T-helper 2 cell treated with Interferon-gamma antibody and Interleukin-4, amounts not matched to agents 5 μg/mL and 100 μg/mL, for 36 hours (primary cell): Measurements from ENCODE around the gene PLXDC1.

Experiments used
- DNase-seq: peaks from one replicate; pipeline ENCODE4 v3.0.0; 2021; ENCODE audit warnings: low spot score
- H3K27ac Mint-ChIP-seq: one replicate; pipeline ENCODE4 v1.8.0; 2021; ENCODE audit warnings: mild to moderate bottlenecking, mixed read lengths
- H3K27me3 Mint-ChIP-seq: one replicate; pipeline ENCODE4 v1.8.0; 2021; ENCODE audit warnings: low read depth, mixed read lengths
- H3K36me3 Mint-ChIP-seq: one replicate; pipeline ENCODE4 v1.8.0; 2021; ENCODE audit warnings: low read depth, mixed read lengths
- H3K4me1 Mint-ChIP-seq: one replicate; pipeline ENCODE4 v1.8.0; 2021; ENCODE audit warnings: low read depth, mixed read lengths
- H3K4me3 Mint-ChIP-seq: one replicate; pipeline ENCODE4 v1.8.0; 2022; ENCODE audit warnings: mild to moderate bottlenecking, moderate library complexity, mixed read lengths
- H3K9me3 Mint-ChIP-seq: one replicate; pipeline ENCODE4 v1.8.0; 2021; ENCODE audit warnings: mixed read lengths

Gene PLXDC1

GRCh38 chr17:39097537-39097936 lies 53.9 kb downstream of the PLXDC1 start:
- H3K27ac Mint-ChIP-seq: peak overlapping the region; percentile 72
- H3K4me1 Mint-ChIP-seq: peaks cover 44% of the 10 kb centered on the region
- no peaks in the 10 kb centered on the region for H3K36me3 Mint-ChIP-seq

GRCh38 chr17:39097150-39097519 lies 54.3 kb downstream of the PLXDC1 start:
- Mint-ChIP-seq H3K36me3 (no peaks in the 10 kb centered on the region), H3K4me3 (peak overlapping the region; percentile 68), H3K9me3 (no peaks in the 10 kb centered on the region), H3K27ac (peak overlapping the region; percentile 72), H3K27me3 (peaks cover 9% of the 10 kb centered on the region), H3K4me1 (peaks cover 48% of the 10 kb centered on the region)
- no peak for DNase-seq

More at GRCh38 chr17:39097537-39097936, 53.9 kb downstream of the PLXDC1 start:
- peaks cover 9% of the 10 kb centered on the region for H3K27me3 Mint-ChIP-seq
- H3K4me3 Mint-ChIP-seq: peak overlapping the region; percentile 68
- H3K9me3 Mint-ChIP-seq: no peaks in the 10 kb centered on the region
- DNase-seq: no peak

GRCh38 chr17:39096508-39097149 lies 54.8 kb downstream of the PLXDC1 start:
- Mint-ChIP-seq H3K27me3 (peaks cover 9% of the 10 kb centered on the region), H3K27ac (peak overlapping the region; percentile 72), H3K4me1 (peaks cover 50% of the 10 kb centered on the region), H3K4me3 (peak overlapping the region; percentile 68), H3K36me3 (no peaks in the 10 kb centered on the region), H3K9me3 (no peaks in the 10 kb centered on the region)
- peak; percentile 6 for DNase-seq

GRCh38 chr17:39095309-39095686 lies 56.1 kb downstream of the PLXDC1 start:
- Mint-ChIP-seq H3K36me3 (no peaks in the 10 kb centered on the region), H3K4me1 (peaks cover 55% of the 10 kb centered on the region), H3K27ac (peak overlapping the region; percentile 63), H3K4me3 (peak overlapping the region; percentile 41), H3K27me3 (peaks cover 9% of the 10 kb centered on the region), H3K9me3 (no peaks in the 10 kb centered on the region)
- no peak for DNase-seq

GRCh38 chr17:39094607-39095308 lies 56.7 kb downstream of the PLXDC1 start:
- Mint-ChIP-seq H3K4me3 (peak overlapping the region; percentile 69), H3K4me1 (peaks cover 55% of the 10 kb centered on the region), H3K9me3 (no peaks in the 10 kb centered on the region), H3K36me3 (no peaks in the 10 kb centered on the region), H3K27me3 (peaks cover 9% of the 10 kb centered on the region), H3K27ac (peak overlapping the region; percentile 80)
- no peak for DNase-seq

- Mint-ChIP-seq H3K4me3 (peak overlapping the region; percentile 77), H3K36me3 (no peaks in the 10 kb centered on the region), H3K27me3 (no peaks in the 10 kb centered on the region), H3K9me3 (no peaks in the 10 kb centered on the region), H3K27ac (peak overlapping the region; percentile 91), H3K4me1 (peaks cover 50% of the 10 kb centered on the region)
- DNase-seq: no peak
Measured at GRCh38 chr17:39092692-39093230, 58.7 kb downstream of the PLXDC1 start.

- no peak for DNase-seq
- no peaks in the 10 kb centered on the region for H3K36me3 Mint-ChIP-seq
- H3K27me3 Mint-ChIP-seq: no peaks in the 10 kb centered on the region
- peaks cover 37% of the 10 kb centered on the region for H3K4me1 Mint-ChIP-seq
- H3K27ac Mint-ChIP-seq: peak overlapping the region; percentile 31
- H3K4me3 Mint-ChIP-seq: peak overlapping the region; percentile 38
- no peaks in the 10 kb centered on the region for H3K9me3 Mint-ChIP-seq
Measured at GRCh38 chr17:39090908-39091665, 60.4 kb downstream of the PLXDC1 start.

GRCh38 chr17:39090400-39090799 lies 61.0 kb downstream of the PLXDC1 start:
- Mint-ChIP-seq H3K4me3 (no peak overlapping the region), H3K27me3 (no peaks in the 10 kb centered on the region), H3K36me3 (no peaks in the 10 kb centered on the region), H3K27ac (no peak overlapping the region), H3K9me3 (no peaks in the 10 kb centered on the region), H3K4me1 (peaks cover 33% of the 10 kb centered on the region)
- DNase-seq: no peak

GRCh38 chr17:39084558-39084957 lies 66.9 kb downstream of the PLXDC1 start:
- no peak for DNase-seq
- no peaks in the 10 kb centered on the region for H3K4me1 Mint-ChIP-seq
- H3K27me3 Mint-ChIP-seq: no peaks in the 10 kb centered on the region
- no peak overlapping the region for H3K27ac Mint-ChIP-seq
- H3K36me3 Mint-ChIP-seq: no peaks in the 10 kb centered on the region
- H3K4me3 Mint-ChIP-seq: no peak overlapping the region
- no peaks in the 10 kb centered on the region for H3K9me3 Mint-ChIP-seq

- Mint-ChIP-seq H3K4me3 (no peak overlapping the region), H3K9me3 (no peaks in the 10 kb centered on the region), H3K27ac (no peak overlapping the region), H3K36me3 (no peaks in the 10 kb centered on the region), H3K27me3 (no peaks in the 10 kb centered on the region), H3K4me1 (no peaks in the 10 kb centered on the region)
- DNase-seq: no peak
Measured at GRCh38 chr17:39083270-39083669, 68.2 kb downstream of the PLXDC1 start.

- H3K36me3 Mint-ChIP-seq: no peaks in the 10 kb centered on the region
- H3K27me3 Mint-ChIP-seq: no peaks in the 10 kb centered on the region
- H3K4me1 Mint-ChIP-seq: no peaks in the 10 kb centered on the region
- no peaks in the 10 kb centered on the region for H3K9me3 Mint-ChIP-seq
- no peak overlapping the region for H3K27ac Mint-ChIP-seq
- H3K4me3 Mint-ChIP-seq: no peak overlapping the region
- DNase-seq: no peak
Measured at GRCh38 chr17:39082482-39082881, 69.0 kb downstream of the PLXDC1 start.

- Mint-ChIP-seq H3K27me3 (no peaks in the 10 kb centered on the region), H3K36me3 (no peaks in the 10 kb centered on the region), H3K4me1 (no peaks in the 10 kb centered on the region), H3K9me3 (no peaks in the 10 kb centered on the region), H3K27ac (no peak overlapping the region), H3K4me3 (no peak overlapping the region)
- no peak for DNase-seq
Measured at GRCh38 chr17:39081851-39082250, 69.6 kb downstream of the PLXDC1 start.

GRCh38 chr17:39080421-39081078 lies 70.9 kb downstream of the PLXDC1 start:
- H3K4me3 Mint-ChIP-seq: no peak overlapping the region
- no peaks in the 10 kb centered on the region for H3K9me3 Mint-ChIP-seq
- DNase-seq: no peak
- H3K4me1 Mint-ChIP-seq: no peaks in the 10 kb centered on the region
- H3K27ac Mint-ChIP-seq: no peak overlapping the region
- no peaks in the 10 kb centered on the region for H3K36me3 Mint-ChIP-seq
- no peaks in the 10 kb centered on the region for H3K27me3 Mint-ChIP-seq
